ENCODE data around the gene GLUL. TPM values are rescaled to one million over a fixed set of nuclear protein-coding genes. Genes with fewer than 3 reads are reported as not detected.
A peak's percentile ranks its signal among the peaks of the same experiment; 100 is the strongest.
"Not testable (repeated sequence)": the region's sequence is repeated elsewhere in the genome, so short reads cannot be mapped to it uniquely, and the experiment has no call there.

GLUL gene
- total RNA-seq, 4 donors from 2014 or later: 5,859 to 11,803 (median 7,908) TPM

DNA sequence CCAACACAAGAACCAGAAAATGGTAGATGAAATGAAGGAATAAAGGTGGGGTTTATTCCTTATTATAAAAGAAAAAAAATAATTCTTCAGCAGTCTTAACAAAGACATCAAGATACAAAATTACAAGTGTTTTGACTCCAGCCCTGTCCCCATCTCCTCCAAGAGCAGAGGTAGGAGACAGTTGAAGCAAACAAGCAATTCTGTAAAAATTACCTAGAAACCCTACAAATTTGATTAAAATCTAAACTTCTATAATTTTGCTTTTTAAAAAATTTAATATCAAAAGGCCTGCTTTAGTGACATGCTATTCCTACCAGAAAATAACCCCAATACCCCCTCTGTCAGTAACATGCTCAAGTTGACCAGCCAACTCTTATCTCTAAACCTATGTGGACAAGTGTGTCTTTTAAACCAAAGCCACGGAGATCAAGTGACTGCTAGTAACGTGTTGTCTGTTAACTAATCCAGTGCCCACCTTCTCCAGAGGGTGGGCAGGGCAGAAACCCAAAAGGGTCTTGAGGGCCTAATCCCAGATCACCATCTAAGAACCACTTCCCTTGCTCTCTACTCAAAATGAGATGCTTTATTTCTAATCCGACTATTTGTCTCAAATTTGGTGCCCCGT, 8.4 kb downstream of the GLUL start:
- peak overlapping the region; percentile 17 to 99 (median 60) for H3K27ac ChIP-seq
- H3K36me3 ChIP-seq: peaks cover 20 to 75% (median 32%) of the 10 kb centered on the region in 3 donors
- H3K4me1 ChIP-seq: peaks cover 0 to 61% (median 10%) of the 10 kb centered on the region in 4 donors

DNA sequence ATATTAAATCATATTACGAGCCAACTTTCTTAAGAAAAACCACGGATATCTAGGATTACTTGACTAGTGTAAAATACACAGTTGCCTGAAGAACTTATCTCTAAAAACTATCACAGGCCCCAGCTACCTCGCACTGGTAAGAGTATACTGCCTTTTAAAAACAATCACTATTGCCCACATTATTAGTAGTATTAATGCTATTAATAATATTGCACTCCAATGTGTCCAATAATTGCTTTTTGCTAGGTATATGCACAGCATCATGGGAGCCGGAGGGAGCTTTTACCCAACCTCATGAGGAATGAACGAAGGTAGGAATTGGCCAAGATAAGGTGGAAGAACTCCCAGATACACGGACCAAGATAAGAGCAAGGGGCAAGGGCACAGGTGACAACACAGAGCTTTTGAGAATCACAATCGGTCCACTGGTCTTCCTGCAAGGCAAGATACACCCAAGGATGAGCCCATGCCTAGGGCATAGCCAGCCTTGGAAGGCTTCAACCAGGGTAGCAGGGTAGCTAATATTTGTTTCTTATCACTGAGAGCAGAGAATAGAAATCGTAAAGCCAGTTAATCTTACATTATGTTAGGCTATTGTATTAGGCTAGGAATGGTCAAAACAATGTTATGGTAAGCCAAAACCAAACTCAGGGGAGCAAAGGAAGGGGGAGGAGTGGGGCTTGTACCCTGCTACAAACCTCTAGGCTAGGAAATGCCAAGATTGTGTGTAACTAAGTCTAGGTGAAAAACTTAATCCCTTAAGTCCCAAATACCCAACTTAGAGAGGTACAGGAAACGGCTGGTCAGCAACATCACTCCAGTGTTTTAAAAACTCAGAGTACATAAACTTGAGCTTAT, 9.4 kb downstream of the GLUL start:
- H3K9me3 ChIP-seq: no peaks in the 10 kb centered on the region
- H3K4me3 ChIP-seq: no peak overlapping the region
- TF ChIP-seq EP300 (IDR thresholded peaks at IDR 0.05) (peak in 1 of 2 donors; percentile 80), POLR2A (IDR thresholded peaks at IDR 0.05) (peak in 1 of 2 donors; percentile 38)
- TF ChIP-seq, protein P1, sequence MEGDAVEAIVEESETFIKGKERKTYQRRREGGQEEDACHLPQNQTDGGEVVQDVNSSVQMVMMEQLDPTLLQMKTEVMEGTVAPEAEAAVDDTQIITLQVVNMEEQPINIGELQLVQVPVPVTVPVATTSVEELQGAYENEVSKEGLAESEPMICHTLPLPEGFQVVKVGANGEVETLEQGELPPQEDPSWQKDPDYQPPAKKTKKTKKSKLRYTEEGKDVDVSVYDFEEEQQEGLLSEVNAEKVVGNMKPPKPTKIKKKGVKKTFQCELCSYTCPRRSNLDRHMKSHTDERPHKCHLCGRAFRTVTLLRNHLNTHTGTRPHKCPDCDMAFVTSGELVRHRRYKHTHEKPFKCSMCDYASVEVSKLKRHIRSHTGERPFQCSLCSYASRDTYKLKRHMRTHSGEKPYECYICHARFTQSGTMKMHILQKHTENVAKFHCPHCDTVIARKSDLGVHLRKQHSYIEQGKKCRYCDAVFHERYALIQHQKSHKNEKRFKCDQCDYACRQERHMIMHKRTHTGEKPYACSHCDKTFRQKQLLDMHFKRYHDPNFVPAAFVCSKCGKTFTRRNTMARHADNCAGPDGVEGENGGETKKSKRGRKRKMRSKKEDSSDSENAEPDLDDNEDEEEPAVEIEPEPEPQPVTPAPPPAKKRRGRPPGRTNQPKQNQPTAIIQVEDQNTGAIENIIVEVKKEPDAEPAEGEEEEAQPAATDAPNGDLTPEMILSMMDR (IDR thresholded peaks at IDR 0.05): no peak
- WGBS, 2 donors: 85 to 86% methylated on average over 9 of the region's 9 CpGs
- peak in 1 of 2 donors; percentile 45 for DNase-seq (ENCODE audit: low spot score in 2 of 2)
- H3K27me3 ChIP-seq: no peaks in the 10 kb centered on the region
- H3K36me3 ChIP-seq: peaks cover 20 to 65% (median 30%) of the 10 kb centered on the region in 3 donors
- peaks cover 0 to 51% (median 8%) of the 10 kb centered on the region in 4 donors for H3K4me1 ChIP-seq
- H3K27ac ChIP-seq: peak overlapping the region; percentile 17 to 99 (median 60)

More for the DNA sequence above, 8.4 kb downstream of the GLUL start:
- peak in 1 of 2 donors; percentile 44 for DNase-seq (ENCODE audit: low spot score in 2 of 2)
- Histone ChIP-seq H3K9me3 (no peaks in the 10 kb centered on the region), H3K4me3 (no peak overlapping the region), H3K27me3 (no peaks in the 10 kb centered on the region)
- 77 to 84% methylated on average over 4 of the region's 4 CpGs for WGBS, 2 donors
- TF ChIP-seq EP300 (IDR thresholded peaks at IDR 0.05): peak in 1 of 2 donors; percentile 70
- no peak for TF ChIP-seq POLR2A (IDR thresholded peaks at IDR 0.05)
- TF ChIP-seq, protein P1 (IDR thresholded peaks at IDR 0.05): no peak

DNA sequence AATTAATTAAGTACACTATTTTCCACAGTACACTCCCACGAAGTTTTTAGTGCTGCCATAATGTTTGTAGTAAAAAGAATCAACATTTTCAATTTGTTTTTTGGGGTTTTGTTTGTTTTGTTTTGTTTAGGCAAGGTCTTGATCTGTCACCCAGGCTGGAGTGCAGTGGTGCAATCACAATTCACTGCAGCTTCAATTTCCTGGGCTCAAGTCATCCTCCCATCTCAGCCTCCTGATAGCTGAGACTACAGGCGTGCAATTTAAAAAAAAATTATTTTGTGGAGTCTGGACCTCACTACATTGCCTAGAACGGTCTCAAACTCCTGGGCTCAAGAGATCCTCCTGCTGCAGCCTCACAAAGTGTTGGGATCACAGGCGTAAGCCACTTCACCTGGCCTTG, 11.4 kb downstream of the GLUL start:
- H3K27me3 ChIP-seq: no peaks in the 10 kb centered on the region
- peaks cover under 1 to 45% (median 10%) of the 10 kb centered on the region in 3 donors for H3K36me3 ChIP-seq
- no peaks in the 10 kb centered on the region for H3K9me3 ChIP-seq
- no peak overlapping the region for H3K4me3 ChIP-seq
- peaks cover 0 to 32% (median under 1%) of the 10 kb centered on the region in 4 donors for H3K4me1 ChIP-seq
- TF ChIP-seq, protein P1 (IDR thresholded peaks at IDR 0.05): no peak
- no peak for TF ChIP-seq EP300 (IDR thresholded peaks at IDR 0.05)
- TF ChIP-seq POLR2A (IDR thresholded peaks at IDR 0.05): no peak
- peak overlapping the region in 2 of 4 donors; percentile 57 to 98 for H3K27ac ChIP-seq
- WGBS, 2 donors: 80 to 81% methylated on average over 4 of the region's 4 CpGs
- no peak for DNase-seq (ENCODE audit: low spot score in 2 of 2)

DNA sequence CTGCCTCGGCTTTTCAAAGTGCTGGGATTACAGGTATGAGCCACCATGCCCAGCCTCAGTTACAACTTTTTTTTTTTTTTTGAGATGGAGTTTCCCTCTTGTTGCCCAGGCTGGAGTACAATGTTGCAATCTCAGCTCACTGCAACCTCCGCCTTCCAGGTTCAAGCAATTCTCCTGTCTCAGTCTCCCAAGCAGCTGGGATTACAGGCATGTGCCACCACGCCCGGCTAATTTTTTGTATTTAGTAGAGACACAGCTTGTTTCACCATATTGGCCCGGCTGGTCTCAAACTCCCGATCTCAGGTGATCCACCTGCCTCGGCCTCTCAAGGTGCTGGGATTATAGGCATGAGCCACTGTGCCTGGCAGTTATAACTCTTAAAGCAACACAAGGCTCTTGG, 11.8 kb downstream of the GLUL start:
- Histone ChIP-seq H3K27ac (peak overlapping the region in 2 of 4 donors; percentile 57 to 98), H3K36me3 (peaks cover 0 to 41% (median 7%) of the 10 kb centered on the region in 3 donors), H3K4me1 (peaks cover 0 to 27% (median 0%) of the 10 kb centered on the region in 4 donors)
- WGBS, 2 donors: 95 to 98% methylated on average over 7 of the region's 7 CpGs
- H3K27me3 ChIP-seq, H3K9me3 ChIP-seq, H3K4me3 ChIP-seq: not testable (repeated sequence)
- DNase-seq (ENCODE audit: low spot score in 2 of 2): peak in 1 of 2 donors; percentile 44

DNA sequence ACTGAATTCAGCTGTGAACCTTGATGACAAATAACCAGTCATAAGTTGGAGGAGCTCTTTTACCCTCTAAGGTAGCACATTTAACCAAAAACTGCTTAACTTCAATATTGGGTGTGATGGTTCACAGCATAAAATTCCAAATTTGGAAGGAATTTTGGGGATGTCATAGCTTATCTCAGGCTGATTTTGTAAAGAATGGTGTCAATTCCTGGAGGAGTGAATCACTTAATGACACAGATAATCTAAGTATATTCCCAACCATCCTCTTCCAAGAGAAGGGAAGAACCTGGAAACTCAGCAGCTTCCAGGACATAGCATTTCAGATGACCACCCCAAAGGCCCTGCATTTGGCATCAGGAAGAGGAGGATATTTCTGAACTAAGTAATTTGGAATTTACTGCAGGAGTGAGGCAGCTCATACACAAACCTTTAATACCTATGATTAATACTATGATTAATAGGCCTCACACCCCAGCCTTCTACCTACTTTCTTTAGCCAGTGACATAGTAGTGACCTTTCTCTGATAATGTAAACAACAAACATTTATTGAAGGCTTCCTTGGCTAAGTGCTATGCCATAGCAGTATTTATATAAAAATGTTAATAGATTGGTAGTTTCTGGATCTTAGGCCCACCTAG, 14.5 kb downstream of the GLUL start:
- Histone ChIP-seq H3K36me3 (peaks cover 0 to 14% (median 0%) of the 10 kb centered on the region in 3 donors), H3K4me1 (peaks cover 0 to 12% (median 0%) of the 10 kb centered on the region in 4 donors), H3K27ac (peak overlapping the region in 1 of 4 donors; percentile 9), H3K9me3 (no peaks in the 10 kb centered on the region), H3K27me3 (no peaks in the 10 kb centered on the region), H3K4me3 (no peak overlapping the region)
- TF ChIP-seq EP300 (IDR thresholded peaks at IDR 0.05): no peak
- no peak for TF ChIP-seq POLR2A (IDR thresholded peaks at IDR 0.05)
- TF ChIP-seq, protein P1 (IDR thresholded peaks at IDR 0.05): no peak
- DNase-seq (ENCODE audit: low spot score in 2 of 2): no peak

All from tibial nerve (tissue), 4 donors.